Measurements from ENCODE around the gene SPATA20. TPM values are rescaled to one million over a fixed set of nuclear protein-coding genes. Genes with fewer than 3 reads are reported as not detected.

The SPATA20 gene
- total and polyA plus RNA-seq, 2 of the 13 experiments (the other 11 are each of a cell fraction or from before 2014, with no cell fraction given): 36.1 to 64.8 TPM

DNA sequence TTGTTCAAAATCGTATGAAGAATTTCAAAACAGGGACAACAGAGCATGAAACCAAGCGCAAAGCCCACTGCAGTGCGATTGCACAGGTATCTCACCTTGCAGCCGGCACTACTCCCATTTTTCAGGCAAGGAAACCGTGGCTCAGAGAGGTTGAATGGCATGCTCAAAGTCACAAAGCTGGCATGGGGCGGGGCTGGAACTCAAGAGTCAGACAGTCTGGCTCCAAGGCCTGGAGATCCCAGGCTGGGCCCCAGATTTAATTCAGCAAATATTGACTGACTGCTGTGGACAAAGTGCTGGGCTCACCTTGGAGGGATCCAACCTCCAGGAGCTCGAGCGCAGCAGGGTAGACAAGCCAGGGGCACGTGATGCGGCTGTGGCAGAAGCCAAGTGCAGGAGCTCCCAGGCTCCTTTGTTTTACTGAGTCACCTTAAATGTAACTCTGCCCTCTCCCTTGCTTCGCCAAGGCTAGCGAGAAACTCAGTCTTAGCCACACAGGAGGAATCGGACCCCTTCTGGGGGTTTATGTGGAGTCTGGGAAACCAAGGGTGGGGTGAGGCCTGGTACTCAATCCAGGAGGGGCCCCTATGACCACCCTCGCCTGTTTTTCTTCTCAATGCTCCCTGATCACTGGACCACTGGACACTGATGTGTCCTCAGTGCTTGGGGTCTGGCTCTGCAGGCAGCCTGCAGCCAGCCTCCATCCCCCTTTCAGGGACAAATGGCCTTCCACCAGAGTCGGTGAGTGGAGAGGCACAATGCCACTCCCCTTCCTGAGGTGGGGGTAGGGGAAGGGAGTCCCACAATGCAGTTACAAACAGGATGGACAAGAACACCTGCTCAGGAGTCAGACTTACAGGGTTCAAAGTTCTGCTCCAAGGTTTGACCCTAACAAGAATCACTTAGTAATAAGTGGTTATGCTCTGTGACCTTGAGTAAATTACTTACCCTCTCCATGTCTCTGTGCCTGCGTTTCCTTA lies 3.9 kb upstream of the SPATA20 start (continued):
- TF ChIP-seq U2AF1 (optimal IDR thresholded peaks at IDR 0.05; ENCODE audit: low read depth, low read length) (no peak), SOX13 (IDR thresholded peaks at IDR 0.05) (peak; percentile 76; the same call in 1 of the 2 replicates), SOX13 (CRISPR knock-in tag; conservative IDR thresholded peaks at IDR 0.05 in 1 of 2, IDR thresholded peaks at IDR 0.05 in 1 of 2) (peak in 1 of 2 experiments; percentile 94; a peak in 2 of 4 replicates), RBM22 (optimal IDR thresholded peaks at IDR 0.05; ENCODE audit: low read length) (no peak), ETV6 (CRISPR knock-in tag; conservative IDR thresholded peaks at IDR 0.05) (peak; percentile 61; the same call in 1 of the 2 replicates), U2AF2 (IDR thresholded peaks at IDR 0.05; ENCODE audit: low read depth, low read length) (no peak), ZNF101 (CRISPR knock-in tag; IDR thresholded peaks at IDR 0.05; ENCODE audit: borderline replicate concordance, low read depth) (no peak), ZNF772 (CRISPR knock-in tag; IDR thresholded peaks at IDR 0.05) (peak; percentile 81; the same call in 1 of the 2 replicates), NFKB2 (CRISPR knock-in tag; IDR thresholded peaks at IDR 0.05; ENCODE audit: borderline replicate concordance) (peak; percentile 80; the same call in 1 of the 2 replicates), ZNF333 (CRISPR knock-in tag; IDR thresholded peaks at IDR 0.05; ENCODE audit: borderline replicate concordance) (no peak), SP1 (IDR thresholded peaks at IDR 0.05) (no peak), SP1 (CRISPR knock-in tag; IDR thresholded peaks at IDR 0.05) (peak; percentile 52), SETDB1 (CRISPR knock-in tag; IDR thresholded peaks at IDR 0.05; ENCODE audit: borderline replicate concordance) (no peak), ZNF563 (CRISPR knock-in tag; IDR thresholded peaks at IDR 0.05) (peak; percentile 76; the same call in 1 of the 2 replicates), HES4 (CRISPR knock-in tag; IDR thresholded peaks at IDR 0.05; ENCODE audit: borderline replicate concordance) (no peak), ZKSCAN1 (IDR thresholded peaks at IDR 0.05; ENCODE audit: low read length) (no peak), KDM2A (CRISPR knock-in tag; IDR thresholded peaks at IDR 0.05; ENCODE audit: borderline replicate concordance, low read depth) (peak; percentile 55), ZMYM4 (CRISPR knock-in tag; IDR thresholded peaks at IDR 0.05) (peak; percentile 71), NAIF1 (CRISPR knock-in tag; IDR thresholded peaks at IDR 0.05; ENCODE audit: borderline replicate concordance) (no peak), ZC3H4 (CRISPR knock-in tag; IDR thresholded peaks at IDR 0.05; ENCODE audit: borderline replicate concordance) (peak; percentile 90; the same call in 1 of the 2 replicates), GLI4 (CRISPR knock-in tag; IDR thresholded peaks at IDR 0.05; ENCODE audit: borderline replicate concordance) (no peak)
- TF ChIP-seq, protein P1, sequence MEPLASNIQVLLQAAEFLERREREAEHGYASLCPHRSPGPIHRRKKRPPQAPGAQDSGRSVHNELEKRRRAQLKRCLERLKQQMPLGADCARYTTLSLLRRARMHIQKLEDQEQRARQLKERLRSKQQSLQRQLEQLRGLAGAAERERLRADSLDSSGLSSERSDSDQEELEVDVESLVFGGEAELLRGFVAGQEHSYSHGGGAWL (CRISPR knock-in tag; IDR thresholded peaks at IDR 0.05): peak; percentile 79
- TF ChIP-seq, protein P2, sequence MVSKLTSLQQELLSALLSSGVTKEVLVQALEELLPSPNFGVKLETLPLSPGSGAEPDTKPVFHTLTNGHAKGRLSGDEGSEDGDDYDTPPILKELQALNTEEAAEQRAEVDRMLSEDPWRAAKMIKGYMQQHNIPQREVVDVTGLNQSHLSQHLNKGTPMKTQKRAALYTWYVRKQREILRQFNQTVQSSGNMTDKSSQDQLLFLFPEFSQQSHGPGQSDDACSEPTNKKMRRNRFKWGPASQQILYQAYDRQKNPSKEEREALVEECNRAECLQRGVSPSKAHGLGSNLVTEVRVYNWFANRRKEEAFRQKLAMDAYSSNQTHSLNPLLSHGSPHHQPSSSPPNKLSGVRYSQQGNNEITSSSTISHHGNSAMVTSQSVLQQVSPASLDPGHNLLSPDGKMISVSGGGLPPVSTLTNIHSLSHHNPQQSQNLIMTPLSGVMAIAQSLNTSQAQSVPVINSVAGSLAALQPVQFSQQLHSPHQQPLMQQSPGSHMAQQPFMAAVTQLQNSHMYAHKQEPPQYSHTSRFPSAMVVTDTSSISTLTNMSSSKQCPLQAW (CRISPR knock-in tag; IDR thresholded peaks at IDR 0.05): no peak
- TF ChIP-seq, protein P3, sequence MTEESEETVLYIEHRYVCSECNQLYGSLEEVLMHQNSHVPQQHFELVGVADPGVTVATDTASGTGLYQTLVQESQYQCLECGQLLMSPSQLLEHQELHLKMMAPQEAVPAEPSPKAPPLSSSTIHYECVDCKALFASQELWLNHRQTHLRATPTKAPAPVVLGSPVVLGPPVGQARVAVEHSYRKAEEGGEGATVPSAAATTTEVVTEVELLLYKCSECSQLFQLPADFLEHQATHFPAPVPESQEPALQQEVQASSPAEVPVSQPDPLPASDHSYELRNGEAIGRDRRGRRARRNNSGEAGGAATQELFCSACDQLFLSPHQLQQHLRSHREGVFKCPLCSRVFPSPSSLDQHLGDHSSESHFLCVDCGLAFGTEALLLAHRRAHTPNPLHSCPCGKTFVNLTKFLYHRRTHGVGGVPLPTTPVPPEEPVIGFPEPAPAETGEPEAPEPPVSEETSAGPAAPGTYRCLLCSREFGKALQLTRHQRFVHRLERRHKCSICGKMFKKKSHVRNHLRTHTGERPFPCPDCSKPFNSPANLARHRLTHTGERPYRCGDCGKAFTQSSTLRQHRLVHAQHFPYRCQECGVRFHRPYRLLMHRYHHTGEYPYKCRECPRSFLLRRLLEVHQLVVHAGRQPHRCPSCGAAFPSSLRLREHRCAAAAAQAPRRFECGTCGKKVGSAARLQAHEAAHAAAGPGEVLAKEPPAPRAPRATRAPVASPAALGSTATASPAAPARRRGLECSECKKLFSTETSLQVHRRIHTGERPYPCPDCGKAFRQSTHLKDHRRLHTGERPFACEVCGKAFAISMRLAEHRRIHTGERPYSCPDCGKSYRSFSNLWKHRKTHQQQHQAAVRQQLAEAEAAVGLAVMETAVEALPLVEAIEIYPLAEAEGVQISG (CRISPR knock-in tag; IDR thresholded peaks at IDR 0.05): peak; percentile 84

Measured in HepG2 (cell line).